ENCODE data around the gene FDXR. TPM values are rescaled to one million over a fixed set of nuclear protein-coding genes. Genes with fewer than 3 reads are reported as not detected.

The FDXR gene
- polyA plus RNA-seq, 1 donor from 2014 or later = 14.4 TPM

DNA sequence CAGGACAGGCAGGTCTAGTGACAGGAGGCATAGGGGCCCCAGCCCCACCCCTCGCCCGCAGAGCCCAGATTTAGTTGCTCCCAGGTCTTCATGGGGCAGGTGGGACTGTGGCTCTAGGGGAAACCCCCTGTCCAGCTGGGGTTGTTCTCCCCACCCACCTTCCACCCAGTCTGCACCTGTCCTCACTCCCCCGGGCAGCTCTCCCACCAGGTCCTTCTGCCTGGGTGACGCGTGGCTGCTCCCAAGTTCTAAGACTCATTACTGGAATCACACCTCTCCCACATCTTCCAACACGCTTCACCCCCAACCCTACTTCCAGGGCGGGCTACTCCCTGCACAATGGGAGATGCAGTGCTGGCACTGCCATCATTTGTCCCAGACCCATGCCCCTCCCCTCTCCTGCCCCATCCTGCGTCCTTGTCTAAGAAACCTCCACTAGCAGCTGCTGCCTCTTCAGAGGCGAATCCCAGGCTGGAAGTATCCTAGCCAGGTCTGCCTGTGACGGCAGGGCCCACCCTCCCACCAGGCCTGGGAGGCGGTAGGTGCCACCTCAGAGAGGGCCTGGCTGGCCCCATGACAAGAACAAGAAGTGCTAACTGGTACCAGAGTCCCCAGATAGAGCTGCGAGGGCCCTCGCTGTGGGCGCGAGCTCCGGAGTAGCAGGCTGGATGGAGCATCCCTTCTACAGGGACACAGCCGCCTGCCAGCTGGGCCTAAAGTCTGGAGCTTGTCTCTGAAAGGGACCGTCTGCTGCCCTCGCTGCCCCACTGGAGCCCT lies 35.9 kb downstream of the FDXR start:
- no peak overlapping the region for H3K4me2 ChIP-seq (ENCODE audit: low read length)
- H2AFZ ChIP-seq (ENCODE audit: low read depth, low read length) = no peak overlapping the region
- H3K79me2 ChIP-seq (replicated peaks; ENCODE audit: insufficient read depth, low read length) = no peaks in the 10 kb centered on the region
- no peak overlapping the region for H3K9ac ChIP-seq (ENCODE audit: low read length)
- H4K20me1 ChIP-seq (ENCODE audit: insufficient read depth) = no peaks in the 10 kb centered on the region
- TF ChIP-seq, protein P1, sequence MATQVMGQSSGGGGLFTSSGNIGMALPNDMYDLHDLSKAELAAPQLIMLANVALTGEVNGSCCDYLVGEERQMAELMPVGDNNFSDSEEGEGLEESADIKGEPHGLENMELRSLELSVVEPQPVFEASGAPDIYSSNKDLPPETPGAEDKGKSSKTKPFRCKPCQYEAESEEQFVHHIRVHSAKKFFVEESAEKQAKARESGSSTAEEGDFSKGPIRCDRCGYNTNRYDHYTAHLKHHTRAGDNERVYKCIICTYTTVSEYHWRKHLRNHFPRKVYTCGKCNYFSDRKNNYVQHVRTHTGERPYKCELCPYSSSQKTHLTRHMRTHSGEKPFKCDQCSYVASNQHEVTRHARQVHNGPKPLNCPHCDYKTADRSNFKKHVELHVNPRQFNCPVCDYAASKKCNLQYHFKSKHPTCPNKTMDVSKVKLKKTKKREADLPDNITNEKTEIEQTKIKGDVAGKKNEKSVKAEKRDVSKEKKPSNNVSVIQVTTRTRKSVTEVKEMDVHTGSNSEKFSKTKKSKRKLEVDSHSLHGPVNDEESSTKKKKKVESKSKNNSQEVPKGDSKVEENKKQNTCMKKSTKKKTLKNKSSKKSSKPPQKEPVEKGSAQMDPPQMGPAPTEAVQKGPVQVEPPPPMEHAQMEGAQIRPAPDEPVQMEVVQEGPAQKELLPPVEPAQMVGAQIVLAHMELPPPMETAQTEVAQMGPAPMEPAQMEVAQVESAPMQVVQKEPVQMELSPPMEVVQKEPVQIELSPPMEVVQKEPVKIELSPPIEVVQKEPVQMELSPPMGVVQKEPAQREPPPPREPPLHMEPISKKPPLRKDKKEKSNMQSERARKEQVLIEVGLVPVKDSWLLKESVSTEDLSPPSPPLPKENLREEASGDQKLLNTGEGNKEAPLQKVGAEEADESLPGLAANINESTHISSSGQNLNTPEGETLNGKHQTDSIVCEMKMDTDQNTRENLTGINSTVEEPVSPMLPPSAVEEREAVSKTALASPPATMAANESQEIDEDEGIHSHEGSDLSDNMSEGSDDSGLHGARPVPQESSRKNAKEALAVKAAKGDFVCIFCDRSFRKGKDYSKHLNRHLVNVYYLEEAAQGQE (IDR thresholded peaks at IDR 0.05; ENCODE audit: borderline replicate concordance) = no peak
- TF ChIP-seq, protein P2, sequence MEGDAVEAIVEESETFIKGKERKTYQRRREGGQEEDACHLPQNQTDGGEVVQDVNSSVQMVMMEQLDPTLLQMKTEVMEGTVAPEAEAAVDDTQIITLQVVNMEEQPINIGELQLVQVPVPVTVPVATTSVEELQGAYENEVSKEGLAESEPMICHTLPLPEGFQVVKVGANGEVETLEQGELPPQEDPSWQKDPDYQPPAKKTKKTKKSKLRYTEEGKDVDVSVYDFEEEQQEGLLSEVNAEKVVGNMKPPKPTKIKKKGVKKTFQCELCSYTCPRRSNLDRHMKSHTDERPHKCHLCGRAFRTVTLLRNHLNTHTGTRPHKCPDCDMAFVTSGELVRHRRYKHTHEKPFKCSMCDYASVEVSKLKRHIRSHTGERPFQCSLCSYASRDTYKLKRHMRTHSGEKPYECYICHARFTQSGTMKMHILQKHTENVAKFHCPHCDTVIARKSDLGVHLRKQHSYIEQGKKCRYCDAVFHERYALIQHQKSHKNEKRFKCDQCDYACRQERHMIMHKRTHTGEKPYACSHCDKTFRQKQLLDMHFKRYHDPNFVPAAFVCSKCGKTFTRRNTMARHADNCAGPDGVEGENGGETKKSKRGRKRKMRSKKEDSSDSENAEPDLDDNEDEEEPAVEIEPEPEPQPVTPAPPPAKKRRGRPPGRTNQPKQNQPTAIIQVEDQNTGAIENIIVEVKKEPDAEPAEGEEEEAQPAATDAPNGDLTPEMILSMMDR (IDR thresholded peaks at IDR 0.05; ENCODE audit: poor library complexity, severe bottlenecking) = no peak
- TF ChIP-seq RAD21 (conservative IDR thresholded peaks at IDR 0.05) (no peak), EZH2 (IDR thresholded peaks at IDR 0.05; ENCODE audit: borderline replicate concordance, insufficient read depth, low read length, poor library complexity, severe bottlenecking) (no peak), EP300 (conservative IDR thresholded peaks at IDR 0.05; ENCODE audit: poor library complexity, severe bottlenecking) (no peak), POLR2AphosphoS5 (IDR thresholded peaks at IDR 0.05) (no peak), SMC3 (conservative IDR thresholded peaks at IDR 0.05; ENCODE audit: poor library complexity) (no peak), TAF1 (IDR thresholded peaks at IDR 0.05; ENCODE audit: low read depth) (no peak), MXI1 (conservative IDR thresholded peaks at IDR 0.05; ENCODE audit: poor library complexity, severe bottlenecking) (no peak)
- no peaks in the 10 kb centered on the region for H3K9me3 ChIP-seq (ENCODE audit: low read length)
- H3K27me3 ChIP-seq (ENCODE audit: insufficient read depth, low read depth, low read length) = peaks cover 4% of the 10 kb centered on the region
- H3F3A ChIP-seq (ENCODE audit: insufficient read depth, low read length, poor library complexity, severe bottlenecking) = no peaks in the 10 kb centered on the region
- H3K9me2 ChIP-seq (ENCODE audit: insufficient read depth, low read length) = no peaks in the 10 kb centered on the region
- no peaks in the 10 kb centered on the region for H3K36me3 ChIP-seq (ENCODE audit: insufficient read depth, low read length)
- H3K27ac ChIP-seq (ENCODE audit: low read length) = no peak overlapping the region
- no peak overlapping the region for H3K4me3 ChIP-seq (ENCODE audit: low read length)

DNA sequence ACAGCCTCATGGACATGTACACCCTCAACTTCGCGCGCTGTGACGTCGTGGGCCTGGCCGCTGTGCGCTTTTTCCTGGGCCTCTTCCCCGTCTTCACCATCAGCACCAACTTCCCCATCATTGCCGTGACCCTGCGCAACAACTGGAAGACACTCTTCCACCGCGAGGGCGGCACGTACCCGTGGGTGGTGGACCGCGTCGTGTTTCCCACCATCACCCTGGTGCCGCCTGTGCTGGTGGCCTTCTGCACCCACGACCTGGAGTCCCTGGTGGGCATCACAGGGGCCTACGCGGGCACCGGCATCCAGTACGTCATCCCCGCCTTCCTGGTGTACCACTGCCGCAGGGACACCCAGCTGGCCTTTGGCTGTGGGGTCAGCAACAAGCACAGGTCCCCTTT lies 36.6 kb downstream of the FDXR start:
- Histone ChIP-seq H3F3A (ENCODE audit: insufficient read depth, low read length, poor library complexity, severe bottlenecking) (no peaks in the 10 kb centered on the region), H3K79me2 (replicated peaks; ENCODE audit: insufficient read depth, low read length) (no peaks in the 10 kb centered on the region), H3K36me3 (ENCODE audit: insufficient read depth, low read length) (no peaks in the 10 kb centered on the region), H3K4me2 (ENCODE audit: low read length) (no peak overlapping the region), H3K9me2 (ENCODE audit: insufficient read depth, low read length) (no peaks in the 10 kb centered on the region), H3K4me3 (ENCODE audit: low read length) (no peak overlapping the region), H3K27ac (ENCODE audit: low read length) (no peak overlapping the region), H3K9me3 (ENCODE audit: low read length) (no peaks in the 10 kb centered on the region), H3K9ac (ENCODE audit: low read length) (no peak overlapping the region), H3K27me3 (ENCODE audit: insufficient read depth, low read depth, low read length) (no peaks in the 10 kb centered on the region), H4K20me1 (ENCODE audit: insufficient read depth) (no peaks in the 10 kb centered on the region), H2AFZ (ENCODE audit: low read depth, low read length) (no peak overlapping the region)
- TF ChIP-seq SMC3 (conservative IDR thresholded peaks at IDR 0.05; ENCODE audit: poor library complexity) = no peak
- no peak for TF ChIP-seq EP300 (conservative IDR thresholded peaks at IDR 0.05; ENCODE audit: poor library complexity, severe bottlenecking)
- no peak for TF ChIP-seq POLR2AphosphoS5 (IDR thresholded peaks at IDR 0.05)
- no peak for TF ChIP-seq EZH2 (IDR thresholded peaks at IDR 0.05; ENCODE audit: borderline replicate concordance, insufficient read depth, low read length, poor library complexity, severe bottlenecking)
- no peak for TF ChIP-seq TAF1 (IDR thresholded peaks at IDR 0.05; ENCODE audit: low read depth)
- TF ChIP-seq, protein P1 (IDR thresholded peaks at IDR 0.05; ENCODE audit: borderline replicate concordance) = no peak

Measured in neural cell (in vitro differentiated cells).